ENCODE results near the gene ATP9B.

GRCh38 chr18:79405781-79406575 is 336.8 kb downstream of the ATP9B start:
- TF ChIP-seq PAX5 (IDR thresholded peaks at IDR 0.05; ENCODE audit: insufficient read depth, low read length, severe bottlenecking): no peak
- peak; percentile 46; the same call in 1 of the 2 replicates for TF ChIP-seq POLR2A (IDR thresholded peaks at IDR 0.05; ENCODE audit: low read depth, low read length)
- peak; percentile 25; the same call in 1 of the 2 replicates for TF ChIP-seq POLR2AphosphoS5 (IDR thresholded peaks at IDR 0.05; ENCODE audit: low read depth, low read length)

Measured in GM12891 (cell line).